GM12872 (cell line): ENCODE results near the gene GRK3.

Source experiments
- CTCF ChIP-seq: IDR thresholded peaks from 3 replicates; pipeline ENCODE4 v1.5.1; 2011; ENCODE audit warnings: low read depth, mild to moderate bottlenecking, low read length, moderate library complexity; ENCODE audit not compliant: insufficient read depth

GRK3 gene

GRCh38 chr22:25666308-25666707, 101.8 kb downstream of the GRK3 start:
- no peak for TF ChIP-seq CTCF

- TF ChIP-seq CTCF = no peak
These were observed 104.0 kb downstream of the GRK3 start for GRCh38 chr22:25668437-25668836.

GRCh38 chr22:25669253-25670069, 105.0 kb downstream of the GRK3 start:
- TF ChIP-seq CTCF = no peak

- no peak for TF ChIP-seq CTCF
These were observed 105.6 kb downstream of the GRK3 start for GRCh38 chr22:25670070-25670461.

- no peak for TF ChIP-seq CTCF
These were observed 108.0 kb downstream of the GRK3 start for GRCh38 chr22:25672289-25673084.

GRCh38 chr22:25673713-25674112, 109.2 kb downstream of the GRK3 start:
- no peak for TF ChIP-seq CTCF

- TF ChIP-seq CTCF = no peak
These were observed 113.2 kb downstream of the GRK3 start for GRCh38 chr22:25677631-25678030.
